Stimulated activated CD4-positive, alpha-beta T cell treated with anti-CD3 and anti-CD28 coated beads, Interleukin-15, amount 100 ng/mL, for 1 hour (primary cell): ENCODE data around the gene ZNF513.
"Not testable (repeated sequence)": the region's sequence is repeated elsewhere in the genome, so short reads cannot be mapped to it uniquely, and the experiment has no call there.

ENCODE experiments used
- DNase-seq, 2 donors: peaks; one replicate each; pipeline ENCODE4 v3.0.0-alpha.2; 2020; ENCODE audit warnings: low read depth in 1 of 2, low spot score in 1 of 2

ZNF513 gene, protein sequence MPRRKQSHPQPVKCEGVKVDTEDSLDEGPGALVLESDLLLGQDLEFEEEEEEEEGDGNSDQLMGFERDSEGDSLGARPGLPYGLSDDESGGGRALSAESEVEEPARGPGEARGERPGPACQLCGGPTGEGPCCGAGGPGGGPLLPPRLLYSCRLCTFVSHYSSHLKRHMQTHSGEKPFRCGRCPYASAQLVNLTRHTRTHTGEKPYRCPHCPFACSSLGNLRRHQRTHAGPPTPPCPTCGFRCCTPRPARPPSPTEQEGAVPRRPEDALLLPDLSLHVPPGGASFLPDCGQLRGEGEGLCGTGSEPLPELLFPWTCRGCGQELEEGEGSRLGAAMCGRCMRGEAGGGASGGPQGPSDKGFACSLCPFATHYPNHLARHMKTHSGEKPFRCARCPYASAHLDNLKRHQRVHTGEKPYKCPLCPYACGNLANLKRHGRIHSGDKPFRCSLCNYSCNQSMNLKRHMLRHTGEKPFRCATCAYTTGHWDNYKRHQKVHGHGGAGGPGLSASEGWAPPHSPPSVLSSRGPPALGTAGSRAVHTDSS

DNA sequence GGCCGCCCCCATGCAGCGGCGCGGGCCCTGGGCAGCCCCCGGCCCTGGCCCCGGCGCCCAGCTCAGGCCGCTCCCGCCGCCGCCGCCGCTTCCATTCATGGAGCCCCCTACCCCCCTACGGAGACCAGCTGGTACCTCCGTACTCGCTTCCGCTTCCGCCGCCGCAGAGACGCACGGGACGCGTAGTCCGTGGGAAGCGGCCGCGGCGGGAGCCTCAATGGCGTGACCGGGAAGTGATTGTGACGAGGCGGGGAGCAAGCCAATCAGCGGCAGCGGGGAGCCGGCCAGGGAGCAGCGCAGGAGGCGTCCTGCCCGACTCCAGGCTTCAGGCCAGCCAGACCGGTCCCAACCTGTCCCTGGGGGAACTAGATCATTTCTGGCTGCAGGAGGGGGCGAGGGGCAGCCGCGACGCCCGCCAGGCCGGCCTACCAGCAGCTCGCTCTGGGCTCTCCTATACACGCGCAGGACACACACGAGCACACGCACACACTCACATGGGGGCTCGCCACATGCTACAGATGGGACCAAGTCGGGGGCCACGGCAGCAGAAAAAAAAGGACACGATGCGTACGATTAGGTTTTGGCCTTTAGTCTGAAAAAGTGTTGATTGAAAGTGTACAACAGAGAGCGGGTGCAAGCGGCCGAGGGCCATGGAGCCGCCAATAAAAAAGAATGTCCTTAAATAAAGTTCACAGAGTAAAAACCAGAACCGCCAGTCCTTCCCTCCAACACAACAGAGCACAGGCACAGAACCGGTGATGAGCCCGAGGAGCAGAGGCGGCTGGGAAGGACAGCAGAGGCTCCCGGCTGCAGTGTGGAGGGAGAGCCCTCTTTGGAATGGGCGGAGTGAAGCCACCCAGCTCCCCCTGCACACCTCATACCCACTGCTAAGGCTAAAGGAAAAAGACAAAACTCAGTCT, at the start of gene ZNF513:
TSS of gene ZNF513 (minus strand) at position 109 of the 920 bp plus-strand sequence. CDS start 208 bp downstream, outside the sequence.
- DNase-seq = peak; percentile 71 to 81

DNA sequence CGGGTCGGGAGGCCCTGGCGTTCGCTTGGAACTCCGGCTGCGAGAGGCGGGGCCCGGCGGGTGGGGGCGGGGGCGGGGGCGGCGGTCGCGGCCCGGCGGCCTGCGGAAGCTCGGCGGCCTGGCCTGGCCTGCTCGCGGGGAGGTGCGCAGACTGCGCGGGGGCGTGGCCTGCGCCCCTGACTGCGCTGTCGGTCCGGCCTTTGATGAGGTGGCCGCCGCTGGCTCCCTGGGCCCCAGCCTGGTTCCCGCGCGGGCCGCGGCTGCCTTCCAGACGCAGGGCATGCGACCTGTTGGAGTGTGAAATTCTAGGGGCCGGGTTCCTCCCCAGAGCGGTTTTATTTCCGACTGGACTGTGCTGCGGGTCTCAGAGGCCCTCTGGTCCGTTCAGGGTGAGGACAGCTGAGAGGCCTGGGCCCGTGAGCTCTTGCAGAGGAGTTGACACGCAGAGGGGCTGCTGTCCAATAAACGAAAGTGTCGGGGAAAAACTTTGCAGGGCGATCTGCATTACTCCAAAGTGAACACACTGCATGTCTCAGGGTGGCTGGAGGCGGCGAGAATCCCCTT, 48.5 kb upstream of the ZNF513 start:
- DNase-seq = peak; percentile 37 to 46

DNA sequence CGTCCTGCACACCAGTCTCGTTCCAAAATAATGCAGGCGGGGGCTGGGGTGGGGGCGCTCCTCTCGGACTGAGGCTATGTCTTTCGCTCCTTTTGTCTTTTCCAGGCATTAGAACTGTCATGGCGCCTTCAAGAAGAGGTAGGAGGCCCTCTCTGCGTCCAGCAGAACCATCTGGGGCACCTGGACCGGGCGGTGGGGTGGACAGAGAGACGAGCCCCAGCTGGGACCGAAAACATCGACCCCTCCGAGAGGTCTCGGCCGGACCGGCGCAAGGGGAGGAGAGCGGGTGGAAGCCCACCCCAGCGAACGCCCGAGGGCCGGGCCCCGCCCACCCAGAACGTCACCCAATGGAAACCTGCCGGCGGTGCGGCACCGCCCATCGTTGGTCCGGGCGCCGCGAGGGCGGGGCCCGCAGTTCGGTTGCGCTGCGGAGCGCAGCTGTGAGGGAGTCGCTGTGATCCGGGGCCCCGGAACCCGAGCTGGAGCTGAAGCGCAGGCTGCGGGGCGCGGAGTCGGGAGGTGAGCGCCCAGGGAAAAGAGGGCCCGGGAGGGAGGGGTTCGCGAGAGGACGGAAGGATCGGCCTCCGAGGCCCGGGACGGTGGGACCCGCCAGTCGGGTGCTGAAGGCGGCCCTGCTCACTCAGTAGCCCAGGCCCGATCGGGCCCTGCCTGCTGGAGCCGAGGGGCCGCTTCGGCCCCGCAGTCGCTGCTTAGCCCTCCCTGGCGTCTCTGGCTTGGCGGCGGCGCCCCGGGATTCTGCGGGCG, 47.9 kb upstream of the ZNF513 start, which contains the start of gene NRBP1:
TSS of gene NRBP1 (plus strand) at position 419 of the 765 bp plus-strand sequence. CDS start 4,643 bp downstream, outside the sequence.
- DNase-seq = peak; percentile 84 to 88

DNA sequence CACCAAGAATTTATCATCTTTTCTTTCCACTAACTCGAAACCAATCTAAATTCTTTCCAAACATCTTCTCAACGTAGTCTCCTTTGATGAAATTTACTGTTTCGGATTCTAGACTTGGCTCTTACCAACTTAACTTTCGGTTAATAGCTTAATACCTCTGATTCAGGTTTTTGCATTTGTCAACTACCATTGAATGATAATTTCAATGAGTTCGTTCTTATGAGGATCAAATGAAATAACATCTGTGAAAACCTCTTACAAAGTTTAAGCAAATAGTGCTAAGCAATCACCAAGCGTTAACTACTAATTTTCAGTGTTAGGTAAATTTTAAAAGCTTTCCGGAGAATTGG, 47.3 kb upstream of the ZNF513 start:
- no peak for DNase-seq

DNA sequence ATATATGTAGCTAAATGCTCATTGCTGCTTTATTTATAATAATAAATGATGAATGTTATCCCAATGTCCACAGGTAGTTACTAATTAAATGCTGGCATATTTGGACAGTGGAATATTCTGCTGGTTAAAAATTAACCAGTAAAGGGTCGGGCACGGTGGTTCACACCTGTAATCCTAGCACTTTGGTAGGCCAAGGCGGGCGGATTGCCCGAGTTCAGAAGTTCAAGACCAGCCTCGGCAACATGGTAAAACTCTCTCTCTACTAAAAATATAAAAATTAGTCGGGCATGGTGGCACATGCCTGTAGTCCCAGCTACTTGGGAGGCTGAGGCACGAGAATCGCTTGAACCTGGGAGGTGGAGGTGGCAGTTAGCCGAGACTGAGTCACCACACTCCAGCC, 44.5 kb upstream of the ZNF513 start:
- DNase-seq = not testable (repeated sequence)

DNA sequence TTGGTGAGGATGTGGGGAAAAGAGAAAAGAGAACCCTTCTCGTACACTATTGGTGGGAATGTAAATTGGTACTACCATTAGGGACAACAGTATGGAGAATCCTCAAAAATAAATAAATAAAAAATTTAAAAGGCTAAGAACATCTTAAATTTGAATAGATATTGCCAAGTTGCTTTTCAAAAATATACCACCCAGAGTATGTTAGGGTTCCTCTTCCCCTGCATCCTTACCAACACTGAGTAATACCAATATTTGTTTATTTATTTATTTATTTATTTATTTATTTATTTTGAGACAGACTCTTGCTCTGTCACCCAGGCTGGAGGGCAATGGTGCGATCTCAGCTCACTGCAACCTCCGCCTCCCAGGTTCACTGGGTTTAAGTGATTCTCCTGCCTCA, 42.4 kb upstream of the ZNF513 start:
- no peak for DNase-seq

DNA sequence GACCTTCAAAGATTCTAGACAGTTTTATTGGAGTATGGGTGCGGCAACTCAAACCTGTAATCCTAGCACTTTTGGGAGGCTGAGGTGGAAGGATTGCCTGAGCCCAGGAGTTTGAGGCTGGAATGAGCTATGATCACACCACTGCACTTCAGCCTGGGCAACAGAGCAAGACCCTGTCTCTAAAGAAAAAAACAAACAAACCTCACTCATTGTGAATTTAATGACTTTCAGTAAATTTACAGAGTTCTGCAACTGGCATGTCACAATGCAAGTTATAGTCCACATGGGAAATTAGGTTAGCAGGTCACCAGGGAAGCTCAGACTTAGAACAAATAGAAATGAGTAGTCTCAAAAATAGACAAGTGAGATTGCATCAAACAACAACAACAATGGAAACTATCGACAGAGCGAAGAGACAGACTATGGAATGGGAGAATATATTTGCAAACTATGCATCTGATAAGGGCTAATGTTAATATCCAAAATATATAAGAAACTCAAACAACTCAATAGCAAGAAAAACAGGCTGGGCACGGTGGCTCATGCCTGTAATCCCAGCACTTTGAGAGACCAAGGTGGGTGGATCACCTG, 41.2 kb upstream of the ZNF513 start:
- no peak for DNase-seq

DNA sequence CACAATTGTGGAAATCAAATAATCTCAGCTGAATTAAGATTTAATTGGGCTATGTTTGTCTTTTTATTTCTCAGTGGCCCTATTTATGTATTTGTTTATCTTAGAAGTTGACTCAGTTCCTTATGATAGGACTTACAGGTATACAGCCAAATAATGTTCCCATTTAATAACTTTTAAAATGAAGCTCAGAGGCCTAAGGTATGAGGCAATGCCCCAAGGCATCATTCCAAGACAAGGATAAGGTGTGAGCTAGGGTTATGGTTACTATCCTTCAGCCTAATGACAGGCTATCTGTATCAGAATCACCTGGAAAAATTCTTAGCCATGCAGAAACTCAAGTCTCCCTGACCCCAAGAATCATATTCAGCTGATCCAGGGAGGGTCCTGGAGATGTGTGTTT, 40.5 kb upstream of the ZNF513 start:
- DNase-seq = no peak

DNA sequence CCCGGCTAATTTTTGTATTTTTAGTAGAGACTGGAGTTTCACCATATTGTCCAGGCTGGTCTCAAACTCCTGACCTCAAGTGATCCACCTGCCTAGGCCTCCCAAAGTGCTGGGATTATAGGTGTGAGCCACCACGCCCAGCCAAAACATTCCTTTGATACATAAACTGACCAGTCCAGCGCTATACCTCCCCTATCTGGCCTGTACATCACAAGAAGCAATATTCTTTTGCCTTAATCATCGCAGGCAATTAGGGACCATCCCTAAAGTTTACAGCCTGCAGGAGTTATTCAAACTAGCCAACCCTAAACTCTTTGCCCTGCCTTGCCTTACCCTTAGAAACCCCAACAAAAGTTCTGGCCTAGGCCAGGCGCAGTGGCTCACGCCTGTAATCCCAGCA, 35.6 kb upstream of the ZNF513 start:
- no peak for DNase-seq

DNA sequence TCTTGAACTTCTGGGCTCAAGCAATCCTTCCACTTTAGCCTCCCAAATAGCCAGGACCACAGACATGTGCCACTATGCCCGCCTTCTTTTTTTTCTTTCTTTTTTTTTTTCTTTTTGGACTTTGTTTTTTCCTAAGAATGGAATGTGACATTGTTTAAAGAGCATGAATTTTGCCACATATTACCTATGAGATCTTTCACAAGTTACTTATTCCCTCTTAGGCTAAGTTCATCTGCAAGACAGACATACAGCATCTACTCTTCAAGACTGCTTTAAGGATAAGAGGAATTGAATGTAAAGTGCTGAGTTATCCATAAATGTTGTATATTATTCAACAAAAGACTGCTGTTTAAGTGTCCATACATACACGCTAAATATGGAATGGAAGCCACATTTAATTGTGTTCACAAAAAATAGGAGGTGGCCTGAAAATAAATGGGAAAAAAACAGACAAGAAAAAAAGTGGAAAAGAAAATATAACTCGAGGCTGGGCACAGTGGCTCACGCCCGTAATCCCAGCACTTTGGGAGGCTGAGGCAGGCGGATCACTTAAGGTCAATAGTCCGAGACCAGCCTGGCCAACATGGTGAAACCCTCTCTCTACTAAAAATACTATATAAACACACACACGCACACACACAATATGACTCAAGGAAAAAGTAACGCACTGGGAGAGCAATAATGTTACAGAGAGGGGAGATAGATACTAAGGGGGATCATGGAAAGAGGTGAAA, 32.1 kb upstream of the ZNF513 start:
- no peak for DNase-seq

DNA sequence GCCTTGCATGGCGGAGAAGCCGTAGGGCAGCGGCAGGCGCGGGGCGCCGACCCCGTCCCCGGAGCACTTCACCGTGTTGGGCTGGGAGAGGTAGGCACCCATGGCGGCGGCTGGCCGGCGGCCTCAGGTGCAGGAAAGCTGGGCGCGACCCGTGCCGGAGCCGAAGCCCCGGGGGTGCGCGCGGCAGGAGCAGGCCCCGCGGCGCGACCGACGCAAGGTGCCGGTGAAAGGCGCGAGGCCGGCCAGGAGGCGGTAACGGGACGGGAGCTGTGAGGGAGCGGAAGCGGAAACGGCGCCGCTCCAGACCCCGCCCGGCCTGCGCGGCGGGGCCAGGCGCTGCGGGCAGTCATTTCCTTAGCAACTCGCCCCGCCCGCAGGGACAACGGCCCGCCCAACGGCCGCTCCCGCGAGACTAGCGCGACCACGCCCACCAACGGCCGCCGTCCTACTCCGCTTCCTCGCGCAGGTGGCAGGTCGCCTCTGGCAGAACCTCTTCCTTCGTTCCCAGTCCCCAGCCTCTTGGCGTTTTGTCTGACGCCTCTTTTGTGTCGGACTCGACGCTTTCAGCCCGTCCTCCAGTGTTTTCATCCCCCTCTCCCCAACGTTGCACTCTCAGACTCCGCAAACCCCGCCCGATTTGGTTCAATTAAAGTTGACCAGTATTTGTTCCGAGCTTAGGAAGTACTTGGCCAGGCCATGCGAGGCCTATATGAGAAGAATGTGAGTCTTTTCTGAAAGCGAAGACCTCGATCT, 29.0 kb upstream of the ZNF513 start, which contains the start of gene PPM1G:
TSS of gene PPM1G (minus strand) at position 271 of the 753 bp plus-strand sequence. CDS start at position 102, 169 bp downstream.
- DNase-seq = peak; percentile 93 to 97

DNA sequence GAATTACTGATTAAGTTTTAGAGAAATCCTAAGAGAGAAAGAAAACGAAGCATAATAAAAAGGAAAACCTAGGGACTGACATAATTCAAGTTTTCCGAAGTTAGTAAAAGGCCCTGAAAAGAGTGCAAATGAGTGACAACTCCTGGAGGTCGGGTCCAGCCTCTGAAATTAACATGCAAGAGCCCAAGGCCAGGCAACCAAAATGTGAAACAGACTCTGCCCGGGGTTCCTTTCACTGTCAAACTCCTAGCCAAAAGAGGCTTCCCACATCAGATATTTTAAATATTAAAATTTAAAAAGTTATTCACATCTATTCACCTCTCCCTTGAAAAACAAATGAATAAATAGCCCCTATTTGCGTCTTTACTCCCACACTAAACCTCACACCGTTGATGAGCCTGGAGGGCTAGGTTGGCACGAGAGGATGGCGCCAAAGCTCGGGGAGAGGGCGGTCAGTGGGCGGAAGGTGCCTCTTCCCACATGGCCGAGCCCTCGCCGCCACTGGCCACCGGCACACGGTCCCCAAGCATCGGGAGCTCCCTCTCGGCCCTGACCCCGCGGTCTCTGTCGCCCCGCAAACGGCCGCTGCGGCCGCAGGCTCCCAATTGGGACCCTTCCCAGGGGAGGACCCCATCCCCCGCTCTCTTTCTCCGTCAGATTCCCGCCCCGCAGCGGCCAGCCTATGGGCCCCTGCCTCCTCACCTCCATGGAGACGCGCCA, 28.2 kb upstream of the ZNF513 start:
- no peak for DNase-seq

DNA sequence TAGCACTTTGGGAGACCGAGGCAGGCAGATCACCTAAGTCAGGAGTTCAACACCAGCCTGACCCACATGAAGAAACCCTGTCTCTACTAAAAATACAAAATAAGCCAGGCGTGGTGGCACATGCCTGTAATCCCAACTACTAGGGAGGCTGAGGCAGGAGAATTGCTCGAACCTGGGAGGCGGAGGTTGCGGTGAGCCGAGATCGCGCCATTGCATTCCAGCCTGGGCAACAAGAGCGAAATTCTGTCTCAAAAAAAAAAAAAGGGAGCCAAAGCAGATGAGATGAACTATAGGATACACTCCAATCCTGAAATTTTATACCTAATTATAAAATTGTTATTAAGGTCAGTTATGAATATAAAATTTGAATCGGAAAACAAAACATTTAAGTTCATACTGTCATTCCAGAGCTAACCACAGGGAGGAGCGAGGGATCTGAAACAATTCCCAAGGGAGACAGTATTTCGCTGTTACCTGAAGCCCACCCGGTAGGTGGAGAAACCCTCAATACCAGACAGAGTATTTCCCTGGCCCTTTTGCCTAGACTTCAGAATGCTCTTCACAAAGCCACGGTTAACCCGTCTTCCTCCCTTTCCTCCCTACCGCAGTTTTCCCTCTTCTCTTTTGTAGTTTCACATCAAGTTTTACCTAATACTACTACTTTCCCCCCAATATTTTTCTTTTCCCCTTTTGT, 27.4 kb upstream of the ZNF513 start:
- no peak for DNase-seq

DNA sequence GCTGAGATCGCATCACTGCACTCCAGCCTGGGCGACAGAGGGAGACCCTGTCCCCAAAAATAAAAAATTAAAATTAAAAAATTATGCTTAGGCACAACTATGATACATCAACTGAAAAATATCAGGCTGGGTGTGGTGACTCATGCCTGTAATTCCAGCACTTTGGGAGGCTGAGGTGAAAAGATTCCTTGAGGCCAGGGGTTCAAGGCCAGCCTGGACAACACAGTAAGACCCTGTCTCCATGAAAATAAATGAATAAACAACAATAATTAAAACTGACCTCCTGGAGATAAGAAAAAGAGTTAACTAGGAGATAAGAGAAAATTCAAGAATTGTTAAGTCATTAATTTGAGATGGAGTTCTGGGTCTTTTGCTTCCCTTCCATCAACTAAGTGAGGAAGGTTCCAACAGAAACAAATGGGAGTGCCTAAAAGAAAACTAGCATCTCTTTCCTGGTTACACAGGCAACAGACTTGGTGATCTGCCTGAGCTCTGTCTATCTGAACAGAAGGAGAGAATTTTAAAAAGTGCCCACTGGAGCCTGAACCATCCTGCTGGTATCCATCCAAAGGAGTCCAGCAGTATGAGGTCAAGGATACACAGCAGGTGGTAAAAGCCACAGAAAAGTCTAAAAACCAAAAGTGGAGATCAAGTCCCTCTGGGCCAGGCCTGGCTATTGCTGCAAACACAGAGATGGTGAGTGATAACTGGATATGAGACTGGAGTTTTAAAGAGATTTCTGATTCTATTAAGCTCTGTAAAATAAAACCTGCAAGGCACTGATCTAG, 20.0 kb upstream of the ZNF513 start:
- DNase-seq = no peak

DNA sequence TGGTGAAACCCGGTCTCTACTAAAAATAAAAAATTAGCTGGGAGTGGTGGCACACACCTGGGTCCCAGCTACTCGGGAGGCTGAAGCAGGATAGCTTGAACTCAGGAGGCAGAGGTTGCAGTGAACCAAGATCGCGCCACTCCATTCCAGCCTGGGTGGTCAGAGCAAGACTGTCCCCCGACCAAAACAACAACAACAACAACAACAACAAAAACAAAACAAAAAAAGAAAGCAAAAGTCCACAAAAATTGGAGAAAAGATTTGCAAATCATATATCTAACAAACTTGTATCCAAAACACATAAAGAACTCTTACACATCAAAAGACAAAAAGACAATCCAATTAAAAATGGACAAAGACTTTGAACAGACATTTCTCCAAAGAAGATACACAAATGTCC, 18.4 kb upstream of the ZNF513 start:
- no peak for DNase-seq

DNA sequence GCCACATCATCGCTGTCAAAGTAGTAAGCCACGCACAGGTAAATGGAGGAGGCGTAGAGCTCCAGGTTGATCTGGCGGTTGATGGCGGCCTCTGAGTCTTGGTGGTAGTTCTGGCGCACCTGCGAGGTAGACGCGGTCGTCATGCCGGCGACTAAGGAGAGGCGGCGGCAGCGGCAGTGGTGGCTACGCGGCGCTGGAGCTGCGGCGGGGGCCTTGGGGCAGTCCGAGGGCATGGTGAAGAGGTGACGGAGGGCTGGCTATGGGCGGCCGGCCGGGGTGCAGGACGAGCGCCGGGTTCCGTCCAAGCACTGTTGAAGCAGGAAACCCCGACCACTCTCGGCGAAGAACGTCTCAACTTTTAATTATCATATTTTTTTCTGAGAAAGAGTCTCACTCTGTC, 12.7 kb upstream of the ZNF513 start:
- DNase-seq = no peak
